ENCODE results near the gene TLR8.

DNA sequence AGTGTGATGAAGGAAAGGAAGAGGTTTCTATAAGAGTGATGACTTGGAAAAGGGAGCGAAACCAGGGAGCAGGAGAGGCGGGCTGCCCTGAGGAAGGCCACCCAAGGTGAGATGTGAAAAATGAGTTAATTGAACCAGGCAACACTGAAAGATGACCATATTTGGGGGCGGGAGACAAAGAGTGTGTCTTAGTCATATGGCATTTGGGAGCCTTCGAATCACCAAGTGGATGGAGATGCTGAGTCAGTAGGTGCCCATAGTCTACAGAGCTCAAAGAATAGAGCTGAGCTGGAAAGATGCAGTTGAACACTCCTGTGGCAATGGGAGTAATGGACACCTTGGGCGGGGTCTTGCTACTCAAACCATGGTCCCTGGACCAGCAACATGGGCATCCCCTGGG lies 8.3 kb upstream of the TLR8 start:
- TF ChIP-seq, protein P1, sequence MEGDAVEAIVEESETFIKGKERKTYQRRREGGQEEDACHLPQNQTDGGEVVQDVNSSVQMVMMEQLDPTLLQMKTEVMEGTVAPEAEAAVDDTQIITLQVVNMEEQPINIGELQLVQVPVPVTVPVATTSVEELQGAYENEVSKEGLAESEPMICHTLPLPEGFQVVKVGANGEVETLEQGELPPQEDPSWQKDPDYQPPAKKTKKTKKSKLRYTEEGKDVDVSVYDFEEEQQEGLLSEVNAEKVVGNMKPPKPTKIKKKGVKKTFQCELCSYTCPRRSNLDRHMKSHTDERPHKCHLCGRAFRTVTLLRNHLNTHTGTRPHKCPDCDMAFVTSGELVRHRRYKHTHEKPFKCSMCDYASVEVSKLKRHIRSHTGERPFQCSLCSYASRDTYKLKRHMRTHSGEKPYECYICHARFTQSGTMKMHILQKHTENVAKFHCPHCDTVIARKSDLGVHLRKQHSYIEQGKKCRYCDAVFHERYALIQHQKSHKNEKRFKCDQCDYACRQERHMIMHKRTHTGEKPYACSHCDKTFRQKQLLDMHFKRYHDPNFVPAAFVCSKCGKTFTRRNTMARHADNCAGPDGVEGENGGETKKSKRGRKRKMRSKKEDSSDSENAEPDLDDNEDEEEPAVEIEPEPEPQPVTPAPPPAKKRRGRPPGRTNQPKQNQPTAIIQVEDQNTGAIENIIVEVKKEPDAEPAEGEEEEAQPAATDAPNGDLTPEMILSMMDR (IDR thresholded peaks at IDR 0.05): no peak
- no peak for TF ChIP-seq POLR2A (IDR thresholded peaks at IDR 0.05)

Measured in body of pancreas (tissue), 4 donors.